Measurements from ENCODE around the gene NFKBIL1.
"Not testable (repeated sequence)": the region's sequence is repeated elsewhere in the genome, so short reads cannot be mapped to it uniquely, and the experiment has no call there.

Gene NFKBIL1

GRCh38 chr6:31579546-31580437 lies 32.4 kb downstream of the NFKBIL1 start:
- no peak for DNase-seq (ENCODE audit: low read depth in 1 of 2, low spot score in 1 of 2)

DNA sequence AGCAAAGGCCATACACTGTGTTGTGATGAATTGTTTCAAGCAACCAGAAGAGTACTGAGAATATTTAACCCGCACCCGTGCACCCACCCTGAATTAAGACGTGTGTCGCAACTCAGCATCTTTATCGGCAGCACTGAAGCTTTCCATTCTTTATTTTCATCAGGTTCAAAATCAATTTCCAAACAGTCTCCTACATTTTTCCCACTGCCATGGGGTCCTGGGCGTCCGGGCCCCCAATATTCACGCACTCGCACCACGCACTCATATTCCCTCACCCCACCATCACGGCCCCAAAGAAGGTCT lies 33.0 kb downstream of the NFKBIL1 start:
- no peak for DNase-seq (ENCODE audit: low read depth in 1 of 2, low spot score in 1 of 2)

- DNase-seq (ENCODE audit: low read depth in 1 of 2, low spot score in 1 of 2), result peak; percentile 88 to 91
Measured at GRCh38 chr6:31580807-31581433, 33.5 kb downstream of the NFKBIL1 start.

DNA sequence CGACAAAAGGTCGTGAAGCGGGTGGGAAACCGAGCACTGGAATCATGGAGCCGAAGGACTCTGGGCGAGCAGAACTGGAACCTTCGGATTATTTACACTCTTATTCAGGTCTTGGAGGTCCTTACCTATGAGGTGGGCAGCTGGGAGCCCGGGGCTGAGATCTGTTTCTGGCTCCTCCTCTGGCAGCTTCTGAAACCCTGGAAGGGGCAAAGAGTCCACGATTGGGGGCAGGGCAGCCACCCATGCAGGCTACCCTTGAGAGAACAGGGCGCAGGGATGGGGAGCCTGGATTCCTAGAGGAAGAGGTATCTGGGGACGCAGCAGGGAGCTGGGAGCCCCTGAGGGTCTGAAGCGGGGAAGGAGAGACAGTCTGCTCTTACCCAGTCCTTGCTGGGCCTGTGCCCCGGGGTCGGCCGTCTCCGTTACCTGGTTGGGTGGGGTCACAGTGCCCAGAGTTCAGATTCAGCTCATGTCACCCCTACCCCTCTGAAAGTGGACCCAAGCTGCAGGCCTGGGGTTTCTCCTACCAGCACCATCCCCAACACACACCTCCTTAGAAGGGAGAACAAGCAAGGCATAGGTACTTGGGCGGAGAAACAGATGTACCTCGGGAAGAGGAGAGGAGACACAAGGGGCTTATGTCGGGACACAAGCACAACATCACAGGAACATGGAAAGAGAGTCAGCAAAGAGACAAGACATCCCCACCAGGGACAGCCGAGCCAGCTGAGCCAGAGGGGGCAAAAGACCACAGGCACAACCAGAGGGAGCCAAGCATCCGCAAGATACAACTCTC lies 34.2 kb downstream of the NFKBIL1 start:
- no peak for DNase-seq (ENCODE audit: low read depth in 1 of 2, low spot score in 1 of 2)

DNA sequence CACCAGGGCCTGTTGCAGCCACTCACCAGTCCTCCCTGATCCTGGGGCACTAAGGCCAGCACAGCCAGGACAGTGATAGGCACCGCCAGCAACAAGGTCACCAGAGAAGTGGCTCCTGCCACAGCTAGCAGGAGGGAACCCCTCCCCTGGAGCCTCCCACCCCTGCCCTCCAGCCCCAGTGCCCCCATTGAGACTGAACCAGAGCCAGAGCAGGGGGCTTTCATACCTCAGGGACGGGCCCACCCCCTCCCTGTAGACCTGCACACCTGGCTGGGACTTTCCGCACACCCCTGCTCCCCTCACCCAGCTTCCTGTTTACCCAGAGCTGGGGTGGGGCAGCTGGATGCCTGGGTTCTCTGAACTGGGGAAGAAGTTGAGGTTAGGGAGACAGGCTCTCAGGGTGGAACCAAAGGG lies 34.8 kb downstream of the NFKBIL1 start, which contains the start of gene LTB:
TSS of gene LTB (minus strand) at position 195 of the 414 bp plus-strand sequence. CDS start at position 188, 7 bp downstream.
- DNase-seq (ENCODE audit: low read depth in 1 of 2, low spot score in 1 of 2), result peak; percentile 29 to 77

DNA sequence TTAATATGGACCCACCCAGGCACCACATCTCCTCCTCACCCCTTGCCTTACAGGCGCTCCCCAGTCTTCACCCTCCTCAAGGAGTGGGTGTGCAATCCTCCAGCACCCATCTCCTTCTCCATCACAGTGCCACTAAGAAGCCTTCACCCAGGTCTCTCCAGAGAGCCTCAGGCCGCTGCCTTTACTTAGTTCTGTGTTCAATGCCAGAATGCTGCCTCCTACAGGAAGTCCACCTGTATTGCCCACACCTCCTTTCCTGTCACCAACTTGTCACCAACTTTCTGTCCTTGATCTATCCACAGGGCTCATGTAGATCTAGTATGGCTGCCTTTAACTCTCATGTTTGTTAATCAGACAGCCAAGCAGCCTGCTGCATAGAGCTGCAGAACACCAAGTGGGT lies 38.1 kb downstream of the NFKBIL1 start:
- DNase-seq (ENCODE audit: low read depth in 1 of 2, low spot score in 1 of 2), result no peak

GRCh38 chr6:31586008-31586407 lies 38.6 kb downstream of the NFKBIL1 start, which contains the start of gene LST1:
Gene LST1, plus strand, starts transcription at chr6:31586277. Its CDS starts 1,023 bp downstream, at chr6:31587300.
- no peak for DNase-seq (ENCODE audit: low read depth in 1 of 2, low spot score in 1 of 2)

DNA sequence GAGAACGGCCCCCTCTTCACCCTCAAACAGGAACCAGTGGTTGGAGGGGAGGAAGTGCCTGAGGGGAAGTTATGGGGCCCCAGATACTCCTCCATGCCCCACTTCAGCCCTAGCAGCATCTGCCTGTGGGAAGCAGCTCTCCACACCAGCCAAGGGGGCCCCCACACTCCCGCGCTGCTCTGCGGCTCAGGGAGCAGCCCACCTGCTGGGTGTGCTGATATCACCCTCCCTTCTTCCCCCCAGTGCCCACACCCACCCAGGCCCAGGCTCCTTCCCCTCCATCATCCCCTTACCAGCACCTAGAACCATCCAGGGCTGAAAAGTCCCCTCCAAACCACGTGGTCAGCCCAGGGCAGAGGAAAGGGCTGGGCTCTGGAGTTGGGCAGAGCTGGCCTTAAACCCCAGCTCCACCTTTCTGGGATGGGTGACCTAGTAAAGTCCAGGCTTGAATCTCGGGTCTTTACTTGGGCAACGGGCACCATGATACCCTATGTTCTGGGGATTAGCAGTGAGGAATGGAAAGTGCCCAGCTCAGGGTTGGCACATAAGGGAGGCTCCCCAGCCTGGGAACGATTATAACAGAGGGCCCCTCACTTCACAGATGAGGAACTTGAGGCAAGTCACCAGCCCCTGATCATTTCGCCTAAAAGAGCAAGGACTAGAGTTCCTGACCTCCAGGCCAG lies 39.3 kb downstream of the NFKBIL1 start:
- DNase-seq (ENCODE audit: low read depth in 1 of 2, low spot score in 1 of 2), result no peak

DNA sequence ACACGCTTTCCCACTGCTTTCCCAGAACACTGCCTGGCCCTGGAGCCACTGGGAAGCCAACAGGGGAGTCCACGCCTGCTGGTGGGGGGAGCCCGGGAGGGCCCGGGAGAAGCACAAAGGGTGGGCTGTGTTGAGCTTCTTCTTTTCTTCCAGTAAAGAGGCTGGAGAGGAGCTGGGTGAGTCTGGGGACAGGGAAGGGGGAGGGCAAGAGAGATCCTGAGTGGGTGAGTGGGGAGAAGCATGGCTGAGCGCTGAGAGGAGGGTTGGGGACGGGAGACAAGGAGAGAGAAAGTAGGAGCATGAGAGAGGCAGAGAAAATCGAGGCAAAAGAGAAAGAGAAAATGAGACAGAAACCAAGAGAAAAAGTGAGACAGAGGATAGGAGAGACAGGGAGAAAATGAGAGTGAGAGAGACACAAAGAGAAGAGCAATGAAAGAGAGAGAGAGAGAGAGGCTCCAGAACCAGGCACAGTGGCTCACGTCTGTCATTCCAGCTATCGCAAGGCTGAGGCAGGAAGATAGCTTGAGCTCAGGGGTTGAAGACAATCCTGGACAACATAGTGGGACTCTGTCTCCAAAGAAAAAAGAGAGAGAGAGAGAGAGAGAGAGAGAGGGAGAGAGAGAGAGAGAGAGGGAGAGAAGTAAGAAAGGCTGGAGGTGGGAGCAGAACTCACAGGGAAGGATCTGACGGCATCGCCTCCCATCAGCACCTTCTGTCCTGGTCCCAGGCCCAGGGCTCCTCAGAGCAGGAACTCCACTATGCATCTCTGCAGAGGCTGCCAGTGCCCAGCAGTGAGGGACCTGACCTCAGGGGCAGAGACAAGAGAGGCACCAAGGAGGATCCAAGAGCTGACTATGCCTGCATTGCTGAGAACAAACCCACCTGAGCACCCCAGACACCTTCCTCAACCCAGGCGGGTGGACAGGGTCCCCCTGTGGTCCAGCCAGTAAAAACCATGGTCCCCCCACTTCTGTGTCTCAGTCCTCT lies 40.7 kb downstream of the NFKBIL1 start:
- DNase-seq (ENCODE audit: low read depth in 1 of 2, low spot score in 1 of 2), result no peak

GRCh38 chr6:31588871-31589650 lies 41.7 kb downstream of the NFKBIL1 start:
- DNase-seq (ENCODE audit: low read depth in 1 of 2, low spot score in 1 of 2), result no peak

- not testable (repeated sequence) for DNase-seq (ENCODE audit: low read depth in 1 of 2, low spot score in 1 of 2)
Measured at GRCh38 chr6:31590691-31591090, 43.3 kb downstream of the NFKBIL1 start.

DNA sequence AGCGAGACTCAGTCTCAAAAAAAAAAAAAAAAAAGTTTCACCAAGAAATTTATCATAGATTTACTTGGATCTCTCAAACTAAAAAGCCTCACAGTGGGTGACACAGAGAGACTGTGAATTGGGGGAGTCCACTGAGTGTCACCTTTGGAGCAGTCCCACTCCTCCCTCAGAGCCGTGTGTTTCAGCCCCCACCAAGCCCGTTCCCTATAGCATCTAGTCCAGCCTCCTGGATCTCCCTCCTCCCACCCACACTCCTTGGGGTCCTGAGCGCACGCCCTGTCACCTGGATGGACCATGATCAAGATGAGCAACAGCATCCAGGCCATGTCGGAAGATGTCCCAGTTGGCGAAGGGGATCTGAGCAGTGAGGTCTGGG lies 45.0 kb downstream of the NFKBIL1 start:
- DNase-seq (ENCODE audit: low read depth in 1 of 2, low spot score in 1 of 2), result no peak

DNA sequence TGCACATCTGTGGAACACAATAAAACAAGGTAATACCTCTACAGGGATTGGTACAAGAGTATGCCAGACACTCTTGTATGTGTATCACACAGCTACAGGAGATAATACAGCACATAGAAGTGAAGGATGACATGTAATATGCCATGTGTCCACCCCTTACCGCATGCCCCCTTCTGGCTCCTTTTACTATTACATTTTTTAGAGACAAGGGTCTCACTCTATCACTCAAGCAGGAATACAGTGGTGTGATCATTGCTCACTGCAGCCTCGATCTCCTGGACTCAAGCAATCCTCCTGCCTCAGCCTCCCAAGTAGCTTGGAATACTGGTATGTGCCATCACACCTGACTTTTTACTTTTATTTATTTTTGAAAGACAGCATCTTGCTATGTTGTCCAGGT lies 49.6 kb downstream of the NFKBIL1 start:
- DNase-seq (ENCODE audit: low read depth in 1 of 2, low spot score in 1 of 2), result no peak

DNA sequence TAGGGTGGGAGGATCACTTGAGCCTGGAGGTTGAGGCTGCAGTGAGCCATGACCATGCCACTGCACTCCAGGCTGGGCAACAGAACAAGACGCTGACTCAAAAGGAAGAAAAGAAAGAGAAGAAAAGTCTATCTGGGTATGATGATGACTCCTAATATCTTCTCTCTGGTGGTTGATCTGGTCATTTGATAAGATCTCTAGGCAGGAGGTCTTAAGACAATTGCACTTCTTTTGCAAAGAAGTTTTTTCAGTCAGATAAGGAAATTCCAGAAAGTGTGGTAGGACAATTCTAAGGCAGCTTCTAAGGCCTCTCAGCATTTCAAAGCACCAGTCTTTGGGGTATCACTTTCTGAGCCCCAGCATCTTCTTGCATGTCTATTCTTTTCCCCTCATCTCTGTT lies 59.9 kb downstream of the NFKBIL1 start:
- no peak for DNase-seq (ENCODE audit: low read depth in 1 of 2, low spot score in 1 of 2)
